WTC11 (cell line): ENCODE data around the gene PGS1. TPM values are rescaled to one million over a fixed set of nuclear protein-coding genes. Genes with fewer than 3 reads are reported as not detected.

Experiments used
- ATAC-seq: fragments of 200-7000 bp; cut with Tn5 transposase; 2 replicates; pipeline ENCODE4 v1.10.0; 2021; ENCODE audit warnings: mild to moderate bottlenecking, moderate library complexity
- CTCF ChIA-PET: fragments of 300-600 bp; sonication (Branson Sonifier 250); formaldehyde crosslinking; loops from one replicate; lab custom pipeline; 2021; ENCODE audit warnings: antibody characterized with exemption; lab: Charles Lee
- POLR2A ChIA-PET: fragments of 350-600 bp; sonication (Branson Sonifier 250); formaldehyde crosslinking; loops from one replicate; lab custom pipeline; 2021; ENCODE audit warnings: antibody characterized with exemption; lab: Charles Lee
- DNase-seq: peaks from one replicate; pipeline ENCODE4 v3.0.0; 2021; ENCODE audit warnings: low spot score
- H3K27ac Mint-ChIP-seq: 2 replicates; pipeline ENCODE4 v1.8.0; 2021; ENCODE audit warnings: mixed read lengths
- H3K27me3 Mint-ChIP-seq: 2 replicates; pipeline ENCODE4 v1.8.0; 2021; ENCODE audit warnings: low read depth, mild to moderate bottlenecking, moderate library complexity, mixed read lengths
- H3K36me3 Mint-ChIP-seq: 2 replicates; pipeline ENCODE4 v1.8.0; 2021; ENCODE audit warnings: mixed read lengths
- H3K4me1 Mint-ChIP-seq: 2 replicates; pipeline ENCODE4 v1.8.0; 2022; ENCODE audit warnings: mixed read lengths
- H3K4me3 Mint-ChIP-seq: 2 replicates; pipeline ENCODE4 v1.8.0; 2021; ENCODE audit warnings: mild to moderate bottlenecking, moderate library complexity, mixed read lengths
- H3K9me3 Mint-ChIP-seq: 2 replicates; pipeline ENCODE4 v1.8.0; 2021; ENCODE audit warnings: mixed read lengths
- ATF1 ChIP-seq: sonication (generic); formaldehyde crosslinking; IDR thresholded peaks from 2 replicates; pipeline ENCODE4 v1.8.1; 2023; ENCODE audit warnings: mild to moderate bottlenecking, moderate library complexity, missing genetic modification reagents
- CDX4 ChIP-seq: fragments of 250-450 bp; sonication (Bioruptor Pico); IDR thresholded peaks from 2 replicates; pipeline ENCODE4 v1.9.0; 2021; ENCODE audit warnings: moderate library complexity, mild to moderate bottlenecking, inconsistent platforms, borderline replicate concordance
- ETV6 ChIP-seq: sonication (generic); formaldehyde crosslinking; IDR thresholded peaks from 2 replicates; pipeline ENCODE4 v1.8.1; 2022; ENCODE audit warnings: mild to moderate bottlenecking, missing genetic modification reagents
- FOXP1 ChIP-seq: sonication (generic); formaldehyde crosslinking; IDR thresholded peaks from 2 replicates; pipeline ENCODE4 v1.8.0; 2022; ENCODE audit warnings: missing genetic modification reagents, mild to moderate bottlenecking, moderate library complexity, borderline replicate concordance
- IRF1 ChIP-seq: sonication (generic); formaldehyde crosslinking; IDR thresholded peaks from 2 replicates; pipeline ENCODE4 v1.8.0; 2023; ENCODE audit warnings: missing genetic modification reagents
- JUN ChIP-seq: sonication (generic); formaldehyde crosslinking; IDR thresholded peaks from 2 replicates; pipeline ENCODE4 v1.8.0; 2023; ENCODE audit warnings: mild to moderate bottlenecking, missing genetic modification reagents
- NFYB ChIP-seq: sonication (generic); formaldehyde crosslinking; conservative IDR thresholded peaks from 2 replicates; pipeline ENCODE4 v1.8.0; 2022; ENCODE audit warnings: low read depth, missing genetic modification reagents
- NR2C2 ChIP-seq: sonication (generic); formaldehyde crosslinking; IDR thresholded peaks from 2 replicates; pipeline ENCODE4 v1.8.0; 2022; ENCODE audit warnings: mild to moderate bottlenecking, missing genetic modification reagents
- PRDM15 ChIP-seq: sonication (generic); formaldehyde crosslinking; IDR thresholded peaks from 2 replicates; pipeline ENCODE4 v1.8.0; 2022; ENCODE audit warnings: missing genetic modification reagents
- PREB ChIP-seq: sonication (generic); formaldehyde crosslinking; IDR thresholded peaks from 2 replicates; pipeline ENCODE4 v1.8.1; 2022; ENCODE audit warnings: mild to moderate bottlenecking, missing genetic modification reagents, moderate library complexity, borderline replicate concordance
- RORB ChIP-seq: fragments of 250-450 bp; sonication (Bioruptor Pico); IDR thresholded peaks from 2 replicates; pipeline ENCODE4 v1.9.0; 2021; ENCODE audit warnings: mild to moderate bottlenecking
- SMAD4 ChIP-seq: sonication (generic); formaldehyde crosslinking; IDR thresholded peaks from 2 replicates; pipeline ENCODE4 v1.8.0; 2022; ENCODE audit warnings: mild to moderate bottlenecking, missing genetic modification reagents
- TEAD1 ChIP-seq: sonication (generic); formaldehyde crosslinking; IDR thresholded peaks from 2 replicates; pipeline ENCODE4 v1.8.0; 2022; ENCODE audit warnings: mild to moderate bottlenecking, missing genetic modification reagents
- ZNF232 ChIP-seq: sonication (generic); formaldehyde crosslinking; IDR thresholded peaks from 2 replicates; pipeline ENCODE4 v1.8.0; 2022; ENCODE audit warnings: mild to moderate bottlenecking, missing genetic modification reagents
- ZNF263 ChIP-seq: sonication (generic); formaldehyde crosslinking; IDR thresholded peaks from 2 replicates; pipeline ENCODE4 v1.8.1; 2022; ENCODE audit warnings: low read depth, mild to moderate bottlenecking, moderate library complexity, missing genetic modification reagents
- ZNF425 ChIP-seq: fragments of 250-450 bp; sonication (Bioruptor Pico); conservative IDR thresholded peaks from 2 replicates; pipeline ENCODE4 v1.9.0; 2021; ENCODE audit warnings: mild to moderate bottlenecking
- ZNF512 ChIP-seq: sonication (generic); formaldehyde crosslinking; IDR thresholded peaks from 2 replicates; pipeline ENCODE4 v1.8.1; 2022; ENCODE audit warnings: missing genetic modification reagents, borderline replicate concordance
- total RNA-seq: library from RNA; stranded (reverse); gene quantifications from 3 replicates; pipeline ENCODE4 v1.2.3, GENCODE V29; 2021

PGS1 gene
- total RNA-seq, 1 experiment from 2014 or later: 51.4 TPM

- TF ChIP-seq ZNF232 (no peak), JUN (CRISPR knock-in tag) (no peak), ZNF512 (CRISPR knock-in tag) (no peak), NFYB (no peak), TEAD1 (no peak)
These were observed 13.8 kb downstream of the PGS1 start (continued) for GRCh38 chr17:78392295-78392694.

GRCh38 chr17:78393575-78393974 lies 15.1 kb downstream of the PGS1 start:
- CTCF ChIA-PET: interaction anchor here (1.0 kb wide), 1 partner anchor 10 kb away, joined by 3 read pairs; no protein-coding TSS in a partner anchor

More at GRCh38 chr17:78393575-78393974, 15.1 kb downstream of the PGS1 start:
- no peak for DNase-seq
- POLR2A ChIA-PET: interaction anchor here (0.7 kb wide), 1 partner anchor 174 kb away, joined by 3 read pairs; no protein-coding TSS in a partner anchor
- ATAC-seq: no peak
- Mint-ChIP-seq H3K27me3 (no peaks in the 10 kb centered on the region), H3K4me1 (peaks cover 23% of the 10 kb centered on the region), H3K27ac (peak overlapping the region; percentile 69), H3K36me3 (peaks cover 41% of the 10 kb centered on the region), H3K4me3 (no peak overlapping the region), H3K9me3 (no peaks in the 10 kb centered on the region)
- no peak for TF ChIP-seq PREB (CRISPR knock-in tag)
- no peak for TF ChIP-seq IRF1 (CRISPR knock-in tag)
- no peak for TF ChIP-seq SMAD4 (CRISPR knock-in tag)
- TF ChIP-seq ATF1: no peak
- TF ChIP-seq PRDM15: no peak
- TF ChIP-seq FOXP1: no peak
- TF ChIP-seq CDX4 (CRISPR knock-in tag): no peak
- TF ChIP-seq ZNF425 (CRISPR knock-in tag): no peak
- no peak for TF ChIP-seq RORB
- TF ChIP-seq TEAD1: no peak
- TF ChIP-seq NR2C2 (CRISPR knock-in tag): no peak
- TF ChIP-seq ZNF263 (CRISPR knock-in tag): no peak
- TF ChIP-seq ETV6: no peak
